GM18867 (cell line): ENCODE data around the gene TAB3.

Experiments
- ATAC-seq: cut with Tn5 transposase; IDR thresholded peaks from one replicate; pipeline ENCODE4 v1.9.1; 2021; ENCODE audit warnings: mild to moderate bottlenecking, moderate library complexity; ENCODE audit not compliant: unreplicated experiment

The TAB3 gene

DNA sequence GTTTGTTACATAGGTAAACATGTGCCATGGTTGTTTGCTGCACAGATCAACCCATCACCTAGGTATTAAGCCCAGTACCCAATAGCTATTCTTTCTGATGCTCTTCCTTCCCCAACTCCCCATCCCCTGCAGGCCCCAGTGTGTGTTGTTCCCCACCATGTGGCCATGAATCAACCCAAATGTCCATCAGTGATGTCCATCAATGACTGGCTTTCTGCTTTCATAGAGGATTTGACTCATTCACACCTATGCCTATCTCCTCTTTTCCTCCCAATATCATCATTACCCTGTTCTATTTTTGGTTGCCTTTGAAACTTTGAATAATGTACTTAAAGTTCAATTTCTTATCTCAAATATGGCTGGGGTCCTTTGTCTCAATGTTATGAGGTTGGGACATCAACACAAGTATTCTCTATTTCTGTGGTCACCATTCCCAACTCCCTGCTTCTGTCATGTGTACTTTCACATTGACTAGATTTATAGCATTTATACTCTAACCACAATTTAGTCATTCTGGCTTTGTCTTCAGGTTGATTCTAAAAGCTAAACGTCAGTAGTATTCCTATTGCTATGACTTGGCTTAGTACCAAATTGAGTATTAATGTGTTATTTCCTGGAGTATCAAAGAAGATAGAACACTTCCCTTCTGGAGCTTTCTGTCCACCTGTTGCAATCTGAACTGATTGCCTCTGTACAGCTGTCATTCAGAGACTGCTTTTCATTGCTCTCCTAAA, 107.2 kb downstream of the TAB3 start:
- no peak for ATAC-seq

DNA sequence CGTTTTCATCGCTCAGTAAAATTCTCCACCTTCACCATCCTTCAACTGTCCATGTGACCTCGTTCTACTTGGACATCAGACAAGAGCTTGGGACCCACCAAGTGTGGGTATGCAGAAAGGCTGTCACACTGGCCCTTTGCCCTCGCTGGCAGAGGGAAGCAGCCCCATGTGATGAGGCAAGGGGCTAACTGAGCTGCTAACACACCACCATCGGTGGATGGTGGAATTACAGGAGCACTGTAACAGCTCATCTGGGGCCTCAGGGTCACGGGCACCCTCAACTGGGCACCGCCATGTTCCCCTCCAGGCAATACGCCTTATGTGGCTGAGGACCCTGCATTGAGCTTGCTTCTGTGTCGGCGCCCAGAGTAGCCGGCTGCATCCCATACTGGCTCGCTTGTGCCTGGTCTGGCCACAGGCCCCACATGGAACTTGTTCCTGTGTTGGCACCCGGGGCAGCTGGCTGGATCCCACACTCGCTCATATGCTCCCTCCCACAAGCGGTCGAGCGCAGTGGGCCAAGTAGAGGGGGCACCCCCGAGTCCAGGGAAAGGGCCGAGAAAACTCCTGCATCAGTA, 109.5 kb downstream of the TAB3 start:
- ATAC-seq: no peak

DNA sequence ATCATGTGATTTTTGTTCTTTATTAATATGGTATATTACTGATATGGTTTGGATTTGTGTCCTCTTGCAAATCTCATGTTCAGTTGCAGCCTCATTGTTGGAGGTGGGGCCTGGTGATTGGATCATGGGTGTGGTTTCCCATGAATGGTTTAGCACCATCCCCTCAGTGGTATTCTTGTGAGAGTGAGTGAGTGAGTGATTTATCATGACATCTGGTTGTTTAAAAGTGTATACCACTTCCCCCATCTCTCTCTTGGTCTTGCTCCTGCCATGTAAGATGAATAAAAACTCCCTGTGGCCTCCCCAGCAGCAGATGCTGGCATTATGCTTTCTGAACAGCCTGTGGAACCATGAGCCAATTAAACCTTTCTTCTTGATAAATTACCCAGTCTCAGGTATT, 111.5 kb downstream of the TAB3 start:
- no peak for ATAC-seq
